HG03039 (cell line): Measurements from ENCODE around the gene BPIFB4.

Source experiments
- ATAC-seq: cut with Tn5 transposase; IDR thresholded peaks from one replicate; pipeline ENCODE4 v1.9.1; 2021; ENCODE audit warnings: mild to moderate bottlenecking, moderate library complexity; ENCODE audit not compliant: unreplicated experiment

Gene BPIFB4

DNA sequence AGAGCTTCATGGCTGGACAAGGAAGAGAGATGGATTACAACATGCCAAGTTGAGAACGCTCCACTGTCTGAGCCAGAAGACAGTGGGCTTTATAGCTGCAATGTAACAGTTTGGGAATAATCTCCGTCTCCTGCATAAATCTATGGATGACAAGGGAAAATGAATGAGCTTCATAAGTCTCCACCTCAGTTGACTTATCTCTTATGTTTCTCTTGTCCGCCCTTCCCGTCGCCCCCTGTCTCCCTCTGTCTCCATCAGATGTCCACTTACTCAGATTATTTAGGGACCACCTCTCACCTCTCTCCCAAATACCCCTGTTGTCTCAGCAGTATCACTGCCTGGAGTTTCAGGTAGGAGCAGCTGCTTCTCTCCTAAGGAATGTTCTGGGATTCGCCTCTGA, 74.8 kb downstream of the BPIFB4 start:
- ATAC-seq = no peak

DNA sequence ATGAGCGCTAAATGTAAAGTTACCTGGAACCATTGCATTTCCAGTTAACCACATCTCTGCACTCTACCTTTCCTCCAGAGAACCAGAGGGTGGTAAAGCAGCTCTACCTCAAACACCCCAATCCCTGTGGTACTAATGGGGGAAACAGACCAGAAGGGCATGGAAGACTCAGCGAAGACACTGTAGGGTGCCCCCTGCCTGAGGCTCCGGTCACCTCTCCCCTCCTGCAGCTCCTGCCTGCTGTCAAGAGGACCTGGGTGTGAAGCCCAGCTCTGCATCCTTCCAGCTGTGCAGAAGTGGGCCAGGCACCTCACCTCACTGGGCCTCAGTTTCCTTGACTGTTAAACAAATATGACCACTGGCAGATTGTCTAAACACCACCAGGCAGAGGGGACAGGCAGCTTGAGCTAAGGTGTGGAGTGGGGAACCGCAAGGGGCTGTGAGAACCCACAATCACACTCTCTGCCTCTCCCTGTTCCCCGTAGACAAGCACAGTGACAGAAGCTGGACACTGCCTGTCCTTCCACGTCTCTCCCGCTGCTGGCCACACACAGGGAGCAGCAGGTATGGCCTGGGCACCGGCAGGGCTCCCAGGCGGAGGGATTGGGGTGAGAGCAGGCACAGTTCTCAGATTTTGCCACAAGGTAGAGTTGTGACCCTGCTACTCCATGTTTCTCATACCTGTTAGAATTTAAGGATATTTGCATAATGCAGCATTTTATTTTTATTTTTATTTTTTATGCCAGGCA, 79.4 kb downstream of the BPIFB4 start:
- ATAC-seq = no peak

DNA sequence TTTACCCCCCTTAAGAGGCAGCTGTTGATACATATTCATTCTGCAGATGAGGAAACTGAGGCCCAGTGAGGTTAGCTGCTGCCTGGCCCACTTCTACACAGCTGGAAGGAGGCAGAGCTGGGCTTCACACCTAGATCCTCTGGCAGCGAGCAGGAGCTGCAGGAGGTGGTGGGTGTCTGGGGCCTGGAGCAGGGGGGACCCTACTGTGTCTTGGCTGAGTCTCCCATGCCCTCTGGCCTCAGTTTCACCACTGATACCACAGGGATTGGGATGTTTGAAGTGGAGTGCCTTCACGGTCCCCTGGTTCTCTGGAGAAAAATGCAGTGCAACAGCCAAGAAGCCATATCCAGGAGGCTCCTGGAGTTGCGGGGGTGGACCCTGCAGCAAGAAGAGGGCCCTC, 80.3 kb downstream of the BPIFB4 start:
- no peak for ATAC-seq

DNA sequence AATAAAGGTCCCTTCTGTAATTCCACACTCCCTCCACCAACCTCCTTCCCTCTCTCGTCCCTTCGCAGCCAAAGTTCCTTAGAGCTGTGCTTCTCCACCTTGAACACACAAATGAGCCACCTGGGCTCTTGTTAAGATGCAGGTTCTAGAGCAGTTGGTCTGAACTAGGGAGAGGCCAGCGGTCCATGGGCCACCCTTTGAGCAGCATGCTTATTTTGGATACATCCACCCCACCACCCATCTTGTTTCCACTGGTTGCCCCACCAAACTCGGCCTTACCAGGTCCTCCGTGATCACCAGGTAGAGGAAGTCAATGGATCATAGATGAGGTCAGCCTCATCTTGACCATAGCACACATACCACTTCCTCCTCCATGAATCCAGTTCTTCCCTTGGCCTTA, 81.2 kb downstream of the BPIFB4 start:
- ATAC-seq = no peak
